A673 (cell line): Measurements from ENCODE around the gene NIFK. TPM values are rescaled to one million over a fixed set of nuclear protein-coding genes. Genes with fewer than 3 reads are reported as not detected.

ENCODE experiments used
- BruUV-seq: library from RNA; stranded (reverse); fragments of 400-500 nt; replicated peaks from 2 replicates; lab custom pipeline; 2021; lab: Mats Ljungman, UMichigan
- CTCF ChIA-PET: fragments of 300-600 bp; sonication (Branson Sonifier 250); formaldehyde crosslinking; loops from one replicate; lab custom pipeline; 2022; ENCODE audit warnings: antibody characterized with exemption; lab: Charles Lee
- POLR2A ChIA-PET: fragments of 300-600 bp; sonication (Branson Sonifier 250); formaldehyde crosslinking; loops from one replicate; lab custom pipeline; 2022; ENCODE audit warnings: antibody characterized with exemption; ENCODE audit not compliant: low non-redundant PET; lab: Charles Lee
- DNase-seq: peaks from one replicate; pipeline ENCODE4 v3.0.0-alpha.2; 2015; ENCODE audit warnings: low spot score
- H3K27ac ChIP-seq: fragments of 200-600 bp; sonication (generic); 2 replicates; pipeline ENCODE4 v1.5.1; 2016; ENCODE audit warnings: mixed run types, low read depth, mild to moderate bottlenecking, mixed read lengths, antibody characterized with exemption, low read length; ENCODE audit not compliant: poor library complexity, severe bottlenecking
- H3K27me3 ChIP-seq: fragments of 200-600 bp; sonication (generic); replicated peaks from 2 replicates; pipeline ENCODE4 v1.6.1; 2017; ENCODE audit warnings: mixed run types, low read depth, mild to moderate bottlenecking, mixed read lengths, antibody characterized with exemption, low read length; ENCODE audit not compliant: insufficient read depth, poor library complexity
- H3K36me3 ChIP-seq: fragments of 200-600 bp; sonication (generic); 2 replicates; pipeline ENCODE4 v1.6.1; 2016; ENCODE audit warnings: mixed run types, mild to moderate bottlenecking, mixed read lengths, antibody characterized with exemption, low read length; ENCODE audit not compliant: insufficient read depth, poor library complexity, severe bottlenecking
- H3K4me1 ChIP-seq: fragments of 200-600 bp; sonication (generic); 2 replicates; pipeline ENCODE4 v1.6.1; 2017; ENCODE audit warnings: mixed run types, mild to moderate bottlenecking, mixed read lengths, antibody characterized with exemption, low read length; ENCODE audit not compliant: insufficient read depth, poor library complexity, severe bottlenecking
- H3K4me3 ChIP-seq: fragments of 200-600 bp; sonication (generic); 2 replicates; pipeline ENCODE4 v1.5.1; 2016; ENCODE audit warnings: low read depth, mixed run types, mild to moderate bottlenecking, mixed read lengths, low read length; ENCODE audit not compliant: poor library complexity, severe bottlenecking
- H3K9me3 ChIP-seq: fragments of 200-600 bp; sonication (generic); 2 replicates; pipeline ENCODE4 v1.6.1; 2016; ENCODE audit warnings: mixed run types, low read depth, mild to moderate bottlenecking, mixed read lengths, antibody characterized with exemption, low read length; ENCODE audit not compliant: poor library complexity, severe bottlenecking
- CTCF ChIP-seq: fragments of 300-800, 200-600 bp; sonication (generic); conservative IDR thresholded peaks from 2 replicates; pipeline ENCODE4 v1.5.1; 2017; ENCODE audit warnings: low read depth, mild to moderate bottlenecking, antibody characterized with exemption, low read length, moderate library complexity, mixed read lengths
- EZH2 ChIP-seq: fragments of 200-600 bp; sonication (generic); IDR thresholded peaks from 2 replicates; pipeline ENCODE4 v1.6.1; 2017; ENCODE audit warnings: borderline replicate concordance, low read depth, mild to moderate bottlenecking, mixed read lengths, antibody characterized with exemption, low read length; ENCODE audit not compliant: poor library complexity, severe bottlenecking
- intact Hi-C: fragments of 100-400 bp; cut with micrococcal nuclease; formaldehyde crosslinking; loops from one replicate; pipeline ENCODE4 v1.10.0; 2022; ENCODE audit not compliant: unreplicated experiment
- total RNA-seq: library from RNA; stranded (reverse); gene quantifications from 2 replicates; pipeline ENCODE4 v1.2.3, GENCODE V29; 2021

NIFK gene
- total RNA-seq, 1 experiment from 2014 or later: 97.4 TPM

- H3K27ac ChIP-seq: peak overlapping the region; percentile 82
- no peaks in the 10 kb centered on the region for H3K27me3 ChIP-seq
- intact Hi-C loops: no loop called here
Measured at GRCh38 chr2:121754851-121755236, 18.2 kb upstream of the NIFK start.

GRCh38 chr2:121748202-121748601 lies 11.5 kb upstream of the NIFK start:
- ChIA-PET POLR2A (no interaction called here), CTCF (interaction anchor here (0.6 kb wide), 2 partner anchors 346 to 620 kb away, joined by 3 read pairs; no protein-coding TSS in a partner anchor)
- Histone ChIP-seq H3K36me3 (no peaks in the 10 kb centered on the region), H3K4me3 (no peak overlapping the region), H3K4me1 (no peaks in the 10 kb centered on the region), H3K27me3 (no peaks in the 10 kb centered on the region), H3K9me3 (no peaks in the 10 kb centered on the region), H3K27ac (no peak overlapping the region)
- intact Hi-C loops: no loop called here
- BruUV-seq: no TSS peak
- peak; percentile 48 for DNase-seq
- TF ChIP-seq CTCF (peak; percentile 56), EZH2 (no peak)

More at GRCh38 chr2:121754851-121755236, 18.2 kb upstream of the NIFK start:
- peaks cover 18% of the 10 kb centered on the region for H3K4me1 ChIP-seq
- ChIA-PET POLR2A (no interaction called here), CTCF (no interaction called here)
- TF ChIP-seq EZH2 (no peak), CTCF (no peak)
- H3K36me3 ChIP-seq: peaks cover 16% of the 10 kb centered on the region
- TSS peak; percentile 97 for BruUV-seq
- DNase-seq: no peak
- no peaks in the 10 kb centered on the region for H3K9me3 ChIP-seq
- H3K4me3 ChIP-seq: peak overlapping the region; percentile 78

- no peak for DNase-seq
- CTCF ChIA-PET: no interaction called here
- no peaks in the 10 kb centered on the region for H3K4me1 ChIP-seq
- BruUV-seq: no TSS peak
- TF ChIP-seq EZH2 (no peak), CTCF (no peak)
- POLR2A ChIA-PET: no interaction called here
- no peaks in the 10 kb centered on the region for H3K36me3 ChIP-seq
- H3K27ac ChIP-seq: no peak overlapping the region
- H3K9me3 ChIP-seq: no peaks in the 10 kb centered on the region
- intact Hi-C loops: no loop called here
- H3K4me3 ChIP-seq: no peak overlapping the region
- H3K27me3 ChIP-seq: no peaks in the 10 kb centered on the region
Measured at GRCh38 chr2:121746071-121746578, 9.4 kb upstream of the NIFK start.
